Breast epithelium (tissue), 3 donors: ENCODE measurements around the gene RERE.

ENCODE experiments used
- POLR2A ChIP-seq: fragments of 450-650 bp; IDR thresholded peaks from one replicate; pipeline ENCODE4 v1.6.1; 2016; ENCODE audit warnings: antibody characterized with exemption, mild to moderate bottlenecking, moderate library complexity
- POLR2AphosphoS5 ChIP-seq, 3 donors: sonication (generic); formaldehyde crosslinking; IDR thresholded peaks; one replicate each; pipeline ENCODE4 v1.6.1; 2017; ENCODE audit warnings: antibody characterized with exemption in 3 of 3
- TF ChIP-seq, protein P1 (sequence below), 3 donors: fragments of 450-650 bp; IDR thresholded peaks; one replicate each; pipeline ENCODE4 v1.5.1; 2016 to 2017; ENCODE audit warnings: antibody characterized with exemption in 3 of 3, mild to moderate bottlenecking in 3 of 3, moderate library complexity in 3 of 3

DNA sequence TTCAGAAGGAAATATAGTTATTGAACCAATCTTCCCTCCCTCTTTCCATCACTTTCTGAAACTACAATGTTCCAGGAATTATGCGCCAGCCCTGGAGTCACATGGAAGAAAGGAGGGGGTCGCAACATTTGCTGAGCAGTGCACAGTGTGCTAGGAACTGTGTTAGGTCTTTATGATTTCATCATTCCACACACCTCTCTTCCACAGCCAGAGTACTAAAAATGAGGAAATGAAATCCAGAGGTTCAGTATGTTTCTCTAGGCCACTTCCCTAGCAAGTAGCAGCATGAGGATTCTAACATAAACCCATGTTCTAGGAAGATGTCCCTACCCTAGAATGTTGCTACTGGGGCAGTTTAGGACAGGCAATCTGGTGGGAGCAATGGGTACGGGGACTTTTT is 341.4 kb downstream of the RERE start:
- TF ChIP-seq, protein P1, sequence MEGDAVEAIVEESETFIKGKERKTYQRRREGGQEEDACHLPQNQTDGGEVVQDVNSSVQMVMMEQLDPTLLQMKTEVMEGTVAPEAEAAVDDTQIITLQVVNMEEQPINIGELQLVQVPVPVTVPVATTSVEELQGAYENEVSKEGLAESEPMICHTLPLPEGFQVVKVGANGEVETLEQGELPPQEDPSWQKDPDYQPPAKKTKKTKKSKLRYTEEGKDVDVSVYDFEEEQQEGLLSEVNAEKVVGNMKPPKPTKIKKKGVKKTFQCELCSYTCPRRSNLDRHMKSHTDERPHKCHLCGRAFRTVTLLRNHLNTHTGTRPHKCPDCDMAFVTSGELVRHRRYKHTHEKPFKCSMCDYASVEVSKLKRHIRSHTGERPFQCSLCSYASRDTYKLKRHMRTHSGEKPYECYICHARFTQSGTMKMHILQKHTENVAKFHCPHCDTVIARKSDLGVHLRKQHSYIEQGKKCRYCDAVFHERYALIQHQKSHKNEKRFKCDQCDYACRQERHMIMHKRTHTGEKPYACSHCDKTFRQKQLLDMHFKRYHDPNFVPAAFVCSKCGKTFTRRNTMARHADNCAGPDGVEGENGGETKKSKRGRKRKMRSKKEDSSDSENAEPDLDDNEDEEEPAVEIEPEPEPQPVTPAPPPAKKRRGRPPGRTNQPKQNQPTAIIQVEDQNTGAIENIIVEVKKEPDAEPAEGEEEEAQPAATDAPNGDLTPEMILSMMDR (IDR thresholded peaks at IDR 0.05), result no peak
- no peak for TF ChIP-seq POLR2AphosphoS5 (IDR thresholded peaks at IDR 0.05)
- TF ChIP-seq POLR2A, result no peak
